HG02852 (cell line): ENCODE data around the gene SLC66A2.
"Not testable (repeated sequence)": the region's sequence is repeated elsewhere in the genome, so short reads cannot be mapped to it uniquely, and the experiment has no call there.

ENCODE experiments used
- ATAC-seq: cut with Tn5 transposase; IDR thresholded peaks from one replicate; pipeline ENCODE4 v1.9.1; 2021; ENCODE audit warnings: mild to moderate bottlenecking, moderate library complexity; ENCODE audit not compliant: unreplicated experiment

The SLC66A2 gene

DNA sequence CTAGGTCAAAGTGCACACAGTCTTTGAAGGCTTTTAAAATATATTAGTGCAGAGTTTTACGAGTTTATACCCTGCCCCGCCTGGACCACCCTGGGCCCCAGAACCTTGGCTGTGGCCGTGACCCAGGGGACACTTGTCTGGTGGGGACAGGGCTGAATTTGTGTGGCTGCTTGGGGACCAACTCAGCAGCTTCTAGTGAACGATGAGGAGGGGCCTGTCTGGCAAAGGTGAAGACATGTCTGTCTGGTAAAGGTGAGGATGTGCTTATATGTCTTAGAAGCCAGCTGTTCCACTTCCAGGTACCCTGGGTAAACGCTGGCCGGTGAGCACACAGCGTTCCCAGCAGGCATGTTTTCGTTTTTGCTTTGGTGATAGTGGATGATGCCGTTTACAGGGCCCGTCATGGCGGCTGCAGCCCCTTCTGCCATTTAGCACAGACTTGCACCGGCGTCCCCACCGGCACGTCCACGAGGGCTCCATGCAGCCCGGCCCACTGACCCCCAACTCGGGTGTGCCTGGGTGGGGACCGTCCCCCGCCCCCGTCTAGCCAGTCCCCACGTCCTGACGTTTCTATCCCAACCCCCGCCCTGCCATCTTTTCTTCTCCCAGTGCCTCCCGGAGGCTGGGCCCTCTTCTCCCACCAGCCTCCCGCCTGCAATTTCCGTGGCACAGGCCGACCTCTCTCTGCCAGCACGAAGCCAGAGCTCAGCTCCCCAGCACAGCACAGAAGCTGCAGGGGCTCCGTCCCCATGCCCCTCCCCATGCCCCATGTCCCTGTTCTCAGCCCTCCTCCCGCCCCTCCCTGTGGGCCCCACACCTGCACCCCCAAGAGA, 67.8 kb downstream of the SLC66A2 start:
- ATAC-seq: no peak

DNA sequence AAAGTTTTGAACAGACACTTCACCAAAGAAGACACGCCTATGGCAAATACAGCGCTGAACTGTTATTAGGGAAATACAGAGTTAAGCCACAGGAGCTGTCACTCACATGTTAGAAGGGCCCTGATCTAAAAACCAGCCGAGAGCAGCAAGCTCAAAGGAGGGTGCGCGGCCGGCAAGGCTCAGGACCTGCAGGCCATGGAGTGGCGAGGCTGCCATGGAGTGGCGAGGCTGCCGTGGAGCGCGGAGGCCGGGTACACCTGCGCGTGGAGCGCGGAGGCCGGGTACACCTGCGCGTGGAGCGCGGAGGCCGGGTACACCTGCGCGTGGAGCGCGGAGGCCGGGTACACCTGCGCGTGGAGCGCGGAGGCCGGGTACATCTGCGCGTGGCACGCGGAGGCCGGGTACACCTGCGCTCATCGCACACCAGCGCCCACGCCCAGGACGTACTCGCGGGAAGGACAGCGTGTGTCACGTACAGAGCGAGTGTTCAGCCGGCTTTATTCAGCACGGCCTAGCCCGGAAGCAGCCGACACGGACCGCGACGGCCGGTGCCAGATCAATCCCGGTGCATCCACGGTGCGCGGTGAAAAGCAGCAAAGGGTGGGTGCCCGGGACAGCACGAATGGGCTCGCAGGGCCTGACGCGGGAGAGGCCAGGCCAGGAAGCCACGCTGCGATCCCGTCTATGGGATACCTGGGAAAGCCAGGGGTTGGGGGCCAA, 68.8 kb downstream of the SLC66A2 start:
- ATAC-seq: no peak

DNA sequence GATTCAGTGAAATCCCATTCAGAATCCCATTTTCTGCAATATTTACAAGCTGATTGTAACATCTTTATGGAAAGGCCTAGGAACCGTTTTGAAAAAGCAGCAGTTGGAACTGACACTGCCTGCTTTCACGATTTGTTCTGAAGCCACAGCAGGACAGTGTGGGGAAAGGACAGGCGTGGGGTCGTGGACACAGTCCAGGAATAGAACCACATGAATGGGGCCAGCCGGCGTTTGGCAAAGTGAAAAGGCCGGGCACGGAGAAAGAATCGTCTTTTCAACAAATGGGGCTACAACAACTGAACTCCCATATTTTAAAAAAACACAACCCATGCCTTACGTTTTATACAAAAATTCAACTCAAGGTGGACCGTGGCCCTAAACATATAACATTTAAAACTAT, 69.8 kb downstream of the SLC66A2 start:
- ATAC-seq: no peak

DNA sequence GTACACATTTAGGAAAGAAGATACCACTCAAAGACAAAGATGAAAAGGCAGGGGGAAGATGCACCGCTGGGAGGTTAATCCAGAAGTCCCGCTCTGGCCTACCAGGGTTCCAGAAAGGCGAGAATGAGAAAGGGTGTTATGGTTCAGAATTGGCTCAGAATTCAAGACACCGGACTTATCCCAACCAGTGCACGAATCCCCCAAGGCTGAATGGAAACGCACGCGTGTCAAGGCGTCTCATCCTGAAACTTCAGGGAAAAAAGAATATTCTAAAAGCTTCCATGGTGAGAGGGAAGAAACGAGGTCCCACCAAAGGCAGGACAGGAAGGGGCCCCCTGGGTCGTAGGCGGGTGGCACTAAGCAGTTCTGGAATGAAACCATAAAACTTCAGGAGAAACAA, 71.9 kb downstream of the SLC66A2 start:
- no peak for ATAC-seq

DNA sequence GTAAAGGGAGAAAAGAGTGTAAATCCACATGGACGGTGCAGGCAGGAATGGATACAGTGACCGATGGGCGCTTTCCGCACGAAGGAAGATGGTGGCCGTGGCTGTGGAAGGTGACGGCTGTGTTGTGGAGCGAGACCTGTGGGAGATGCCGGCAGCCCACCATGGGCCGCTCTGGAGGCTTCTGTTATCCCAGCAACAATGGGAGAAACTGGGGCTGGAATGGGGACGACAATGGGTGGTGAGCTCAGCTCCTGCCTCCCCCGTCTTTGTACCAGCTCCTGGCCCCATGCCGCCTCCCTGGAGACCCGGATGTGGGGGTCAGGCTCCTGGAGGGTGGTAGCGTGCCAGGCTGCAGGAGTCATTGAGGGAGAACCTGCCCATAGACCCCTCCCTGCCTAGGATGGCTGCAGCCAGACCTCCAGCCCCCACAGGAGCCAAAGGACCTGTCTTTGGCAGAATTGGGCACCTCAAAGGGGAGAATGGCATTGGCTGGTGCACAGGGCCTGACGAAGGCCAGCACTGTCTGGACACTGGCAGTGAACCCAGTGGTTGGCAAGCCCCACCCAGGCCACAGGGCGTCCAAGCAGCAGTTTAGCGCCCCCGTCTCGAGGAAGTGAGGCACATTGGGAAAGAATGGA, 72.6 kb downstream of the SLC66A2 start:
- no peak for ATAC-seq

DNA sequence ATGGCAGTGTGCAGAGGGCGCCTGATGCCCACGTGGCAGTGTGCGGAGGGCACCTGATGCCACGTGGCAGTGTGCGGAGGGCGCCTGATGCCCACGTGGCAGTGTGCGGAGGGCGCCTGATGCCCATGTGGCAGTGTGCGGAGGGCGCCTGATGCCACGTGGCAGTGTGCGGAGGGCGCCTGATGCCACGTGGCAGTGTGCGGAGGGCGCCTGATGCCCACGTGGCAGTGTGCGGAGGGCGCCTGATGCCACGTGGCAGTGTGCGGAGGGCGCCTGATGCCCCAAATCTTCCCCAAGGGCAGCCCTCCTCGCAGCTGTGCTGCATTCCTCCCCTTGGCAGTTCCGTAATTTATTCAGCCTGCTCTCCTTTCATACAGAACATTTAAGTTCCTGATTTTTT, 73.2 kb downstream of the SLC66A2 start:
- ATAC-seq: not testable (repeated sequence)

DNA sequence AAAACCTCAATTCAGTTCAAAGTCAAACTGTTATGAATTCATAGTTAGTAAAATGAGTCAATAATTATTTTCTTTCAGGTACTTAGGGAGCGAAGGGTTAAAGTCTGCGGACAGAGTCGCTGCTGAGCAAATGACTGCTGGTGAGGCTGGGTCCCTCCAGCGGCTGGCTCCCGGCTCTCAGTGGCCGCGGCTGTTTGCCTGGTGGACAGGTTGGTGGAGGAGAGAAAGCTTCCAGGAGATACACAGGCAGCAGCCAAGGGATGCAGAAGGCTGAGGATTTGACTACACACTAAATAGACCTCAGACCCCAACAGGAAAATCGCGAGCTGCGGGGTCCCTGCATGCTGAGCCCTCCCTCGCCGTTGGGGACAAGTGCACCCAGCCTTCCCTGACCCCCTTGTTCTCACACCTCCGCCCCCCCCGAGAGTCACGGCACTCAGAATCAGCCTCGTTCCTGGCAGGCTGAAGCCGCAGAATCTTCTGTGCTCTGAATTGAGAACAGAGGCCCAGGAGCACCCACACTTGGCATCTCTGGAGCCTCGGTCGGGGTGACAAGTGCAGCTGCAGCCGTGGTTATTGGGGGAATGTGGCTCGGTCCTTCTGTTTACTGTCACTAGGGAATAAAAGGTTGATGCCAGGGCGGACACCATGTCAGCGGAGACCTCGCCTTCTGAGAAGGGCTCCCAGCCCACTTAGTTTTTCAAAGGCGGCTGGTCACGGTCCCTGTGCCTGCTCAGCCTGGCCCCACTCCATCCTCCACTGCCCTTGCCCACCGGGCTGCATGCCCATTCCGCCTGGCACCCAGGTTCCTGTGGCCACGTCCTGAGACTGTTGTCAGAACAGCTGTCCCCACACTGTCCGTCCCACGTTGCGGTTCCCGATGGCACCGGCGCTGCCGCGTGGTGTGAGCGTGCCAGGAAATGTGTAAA, 74.0 kb downstream of the SLC66A2 start:
- no peak for ATAC-seq

DNA sequence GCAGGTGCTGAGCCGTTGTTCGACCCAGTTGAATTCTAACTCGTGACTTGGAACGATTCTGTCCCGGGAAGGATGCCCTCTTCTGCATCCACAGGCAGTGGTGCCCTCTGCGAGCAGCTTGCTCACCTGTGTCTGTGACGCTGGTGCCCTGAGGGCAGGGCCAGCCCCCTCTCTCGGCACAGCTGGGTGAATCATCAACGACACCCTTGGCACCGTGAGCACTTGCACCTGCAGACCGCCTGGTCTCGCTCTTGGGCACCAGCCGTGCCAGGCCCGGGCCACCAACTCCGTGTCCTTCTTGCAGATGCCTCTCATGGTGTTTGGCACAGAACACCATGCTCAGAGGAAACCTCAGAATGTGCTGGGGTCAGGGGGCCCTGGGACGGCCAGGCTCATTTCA, 75.0 kb downstream of the SLC66A2 start:
- ATAC-seq: no peak

DNA sequence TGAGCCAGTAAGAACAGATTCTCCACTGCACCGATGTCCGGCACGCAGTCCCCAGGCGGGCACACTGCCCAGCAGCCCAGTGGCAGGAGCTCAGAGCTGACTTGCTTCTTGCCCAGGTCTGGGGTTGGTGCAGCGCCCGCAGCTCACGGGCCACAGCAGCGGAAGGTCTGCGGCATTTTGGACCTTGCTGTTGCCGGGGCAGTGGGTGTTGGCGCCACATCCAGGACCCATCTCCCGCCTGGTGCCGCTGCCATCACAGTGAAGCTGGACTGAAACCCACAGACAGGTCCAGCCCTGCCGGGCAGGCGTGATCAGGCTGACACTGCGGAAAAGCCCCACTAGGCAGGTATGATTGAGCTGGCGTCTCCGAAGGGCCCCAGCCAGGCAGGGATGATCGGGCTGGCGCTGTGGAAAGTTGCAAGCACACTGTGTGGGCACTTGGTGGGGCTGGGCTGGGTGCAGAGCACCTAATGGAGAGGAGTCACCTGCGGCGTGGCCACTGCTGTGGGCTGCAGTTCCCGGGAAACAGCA, 75.5 kb downstream of the SLC66A2 start:
- no peak for ATAC-seq

DNA sequence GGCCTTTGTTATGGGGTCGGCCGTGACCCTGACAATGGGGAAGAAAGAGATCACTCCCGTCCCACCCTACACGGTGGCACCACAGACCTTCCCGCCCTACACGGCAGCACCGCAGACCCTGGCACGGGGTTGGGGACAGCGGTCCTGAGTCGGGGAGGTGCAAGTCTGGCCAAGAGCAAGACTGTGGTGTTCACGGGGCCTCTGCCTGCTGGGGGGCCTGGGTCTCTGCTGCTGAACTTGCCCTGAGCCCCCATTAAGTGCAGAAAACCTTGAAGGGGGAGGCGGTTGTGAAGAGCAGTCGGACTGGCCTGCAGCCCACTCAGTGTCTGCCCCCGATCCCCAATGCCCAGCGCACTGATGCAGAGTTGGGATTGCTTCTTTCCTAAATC, 75.9 kb downstream of the SLC66A2 start:
- no peak for ATAC-seq

DNA sequence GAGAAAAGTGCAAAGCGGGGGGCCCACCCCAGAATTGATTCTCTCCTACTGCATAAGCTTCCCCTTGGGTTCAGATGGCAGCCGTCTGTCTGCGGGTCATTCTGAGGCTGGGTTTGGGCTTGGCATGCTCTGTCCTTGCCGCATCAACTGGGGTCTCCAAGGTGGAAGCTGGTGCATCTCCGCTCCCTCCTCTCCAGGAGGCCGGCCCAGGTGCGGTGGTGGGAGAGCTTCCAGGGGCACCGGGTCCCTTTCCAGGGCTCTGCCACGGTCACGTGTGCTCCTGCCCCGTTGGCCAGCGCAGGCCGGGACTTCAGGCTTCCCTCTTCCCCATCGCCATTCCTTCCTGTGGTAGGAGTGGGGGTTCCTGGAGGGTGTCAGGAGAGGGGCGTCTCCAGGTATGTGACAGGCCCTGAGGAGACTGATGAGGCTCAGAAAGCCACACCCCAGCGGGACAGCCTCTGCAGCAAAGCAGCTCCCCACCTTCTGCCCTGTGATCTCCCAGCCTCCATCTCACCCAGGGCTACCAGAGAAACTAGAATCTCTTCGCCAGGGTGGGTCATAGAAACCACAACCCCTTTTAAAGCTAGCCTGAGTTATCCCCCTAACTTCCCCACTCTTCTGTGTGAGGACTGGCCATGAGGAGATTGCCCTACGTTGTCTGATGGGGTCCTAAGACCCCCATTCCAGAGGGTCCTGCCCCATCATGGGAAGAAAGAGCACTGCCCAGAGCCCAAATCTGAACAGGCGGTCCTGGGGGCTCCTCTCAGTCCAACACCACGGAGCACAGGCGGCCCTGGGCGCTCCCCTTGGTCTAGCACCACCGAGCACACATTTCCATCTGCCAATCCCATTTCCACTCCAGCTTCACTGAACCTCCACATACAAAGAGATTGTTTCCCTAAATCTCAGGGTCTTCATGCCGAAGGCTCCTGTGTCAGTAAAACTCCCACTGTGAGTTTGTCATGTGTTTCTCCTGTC, 76.6 kb downstream of the SLC66A2 start:
- no peak for ATAC-seq

DNA sequence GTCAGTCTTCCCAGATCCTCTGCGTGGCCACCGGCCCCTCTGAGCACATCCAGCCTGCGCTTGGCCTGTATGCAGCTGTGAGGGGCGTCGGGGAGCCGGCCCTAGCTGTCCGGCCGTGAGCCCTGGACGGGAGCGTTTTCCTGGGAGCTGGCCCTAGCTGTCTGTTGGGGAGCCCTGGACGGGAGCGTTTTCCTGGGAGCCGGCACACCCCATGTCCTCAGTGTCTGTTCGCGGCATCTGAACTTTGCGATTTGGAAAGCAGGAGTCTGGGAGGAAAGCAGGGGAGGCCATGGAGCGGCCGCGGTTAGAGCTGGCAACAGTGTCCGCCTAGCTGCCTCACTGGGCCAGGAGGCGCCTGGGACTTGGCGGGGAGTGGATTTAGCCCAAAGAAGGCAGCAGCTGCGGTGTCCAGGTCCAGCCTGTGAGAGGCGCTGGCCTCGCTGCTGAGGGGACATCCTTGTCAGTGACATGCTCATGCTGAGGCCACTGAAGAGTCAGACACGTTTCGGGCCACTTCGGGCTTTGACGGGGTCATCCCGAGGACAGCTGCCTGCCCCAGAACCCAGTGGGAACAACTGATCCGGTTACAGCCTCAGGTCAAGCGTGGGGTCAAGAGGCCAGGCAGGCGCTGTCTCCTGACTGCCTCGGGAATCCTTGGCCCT, 77.9 kb downstream of the SLC66A2 start:
- ATAC-seq: no peak

DNA sequence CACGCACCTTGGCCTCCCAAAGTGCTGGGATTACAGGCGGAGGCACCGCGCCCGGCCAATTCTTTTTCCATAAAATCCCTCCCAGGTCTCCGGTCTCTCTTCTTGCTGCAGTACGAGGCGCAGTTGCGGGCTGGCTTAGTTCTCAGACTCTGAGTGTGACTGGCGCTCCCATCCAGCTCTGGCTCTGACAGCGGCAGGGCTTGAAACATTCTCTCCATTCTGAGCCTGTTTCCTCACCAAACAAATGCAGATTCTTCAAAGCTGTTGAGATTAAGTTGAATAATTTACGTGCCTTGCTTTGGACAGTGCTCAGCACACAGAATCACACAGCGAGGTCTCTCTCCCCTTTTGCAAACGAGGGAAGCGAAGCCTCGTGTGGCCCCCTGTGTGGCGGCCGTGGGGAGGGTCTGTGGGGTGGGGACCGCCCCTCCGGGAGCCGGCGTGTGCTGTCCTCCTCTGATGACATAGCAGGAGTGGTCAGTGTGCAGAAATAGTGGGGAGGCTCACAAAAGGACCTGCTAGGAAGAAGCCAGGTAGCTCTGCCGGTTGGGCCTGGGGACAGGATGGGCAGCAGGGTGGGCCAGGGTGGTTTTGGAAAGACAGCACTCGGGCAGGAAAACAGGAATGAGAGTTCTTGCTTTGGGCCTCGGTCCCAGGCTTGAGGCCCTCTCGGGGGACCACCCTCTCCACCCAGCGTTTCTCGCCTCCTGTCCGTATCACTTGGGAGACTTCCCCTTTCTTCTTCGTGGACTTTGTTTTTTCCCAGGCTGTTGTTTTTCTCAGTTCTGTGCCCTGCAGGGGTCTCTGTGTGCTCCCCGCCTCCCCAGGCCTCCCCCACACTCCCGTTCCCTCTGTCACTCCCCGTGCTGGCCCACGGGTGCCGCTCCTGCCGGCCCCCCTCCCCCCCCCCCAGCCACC, 78.7 kb downstream of the SLC66A2 start:
- no peak for ATAC-seq

DNA sequence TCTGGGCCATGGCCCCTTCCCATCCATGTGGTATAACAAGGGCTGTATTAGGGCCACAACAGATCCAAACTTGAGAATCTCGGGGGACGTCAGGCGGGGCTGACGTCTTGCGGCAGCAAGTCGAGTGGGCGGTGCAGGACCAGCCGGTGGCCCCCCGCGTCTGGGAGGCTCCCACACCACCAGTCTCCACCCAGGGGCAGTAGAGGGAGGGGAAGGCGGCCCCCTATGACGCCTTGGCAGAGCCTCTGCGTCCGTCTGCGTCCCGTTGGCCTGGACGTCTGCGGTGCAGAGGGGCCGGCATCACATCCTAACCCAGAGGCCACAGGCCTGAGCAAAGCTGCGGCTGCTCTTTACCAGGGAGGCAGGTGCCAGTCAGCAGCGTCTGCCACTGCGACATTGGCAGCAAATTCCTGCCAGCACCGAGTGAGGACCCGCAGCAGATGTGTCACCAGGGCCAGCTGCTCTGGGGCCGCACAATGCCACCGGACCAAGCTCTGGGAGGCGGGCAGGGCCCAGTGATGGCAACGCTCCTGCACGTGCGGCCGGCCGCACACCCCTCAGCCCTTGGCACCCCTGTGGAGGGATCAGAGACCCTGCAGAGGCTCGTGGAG, 79.9 kb downstream of the SLC66A2 start:
- ATAC-seq: no peak

DNA sequence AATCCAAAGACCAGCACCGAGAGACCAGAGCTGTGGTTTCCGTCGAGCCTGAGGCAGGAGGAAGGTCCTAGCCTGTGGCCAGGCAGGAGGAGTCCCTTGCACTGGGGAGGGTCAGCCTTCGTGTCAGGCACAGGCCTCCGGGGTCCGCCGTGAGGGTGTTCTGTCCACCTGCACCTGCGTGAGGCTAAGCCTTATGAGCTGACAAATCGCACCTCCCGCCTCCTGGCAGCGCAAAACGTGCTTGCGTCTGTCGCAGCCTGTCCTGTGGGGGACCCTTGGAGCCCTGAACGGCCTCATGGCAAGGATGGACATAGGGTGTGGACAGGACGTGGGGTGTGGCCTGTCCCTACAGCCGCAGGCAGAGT, 80.4 kb downstream of the SLC66A2 start:
- no peak for ATAC-seq

DNA sequence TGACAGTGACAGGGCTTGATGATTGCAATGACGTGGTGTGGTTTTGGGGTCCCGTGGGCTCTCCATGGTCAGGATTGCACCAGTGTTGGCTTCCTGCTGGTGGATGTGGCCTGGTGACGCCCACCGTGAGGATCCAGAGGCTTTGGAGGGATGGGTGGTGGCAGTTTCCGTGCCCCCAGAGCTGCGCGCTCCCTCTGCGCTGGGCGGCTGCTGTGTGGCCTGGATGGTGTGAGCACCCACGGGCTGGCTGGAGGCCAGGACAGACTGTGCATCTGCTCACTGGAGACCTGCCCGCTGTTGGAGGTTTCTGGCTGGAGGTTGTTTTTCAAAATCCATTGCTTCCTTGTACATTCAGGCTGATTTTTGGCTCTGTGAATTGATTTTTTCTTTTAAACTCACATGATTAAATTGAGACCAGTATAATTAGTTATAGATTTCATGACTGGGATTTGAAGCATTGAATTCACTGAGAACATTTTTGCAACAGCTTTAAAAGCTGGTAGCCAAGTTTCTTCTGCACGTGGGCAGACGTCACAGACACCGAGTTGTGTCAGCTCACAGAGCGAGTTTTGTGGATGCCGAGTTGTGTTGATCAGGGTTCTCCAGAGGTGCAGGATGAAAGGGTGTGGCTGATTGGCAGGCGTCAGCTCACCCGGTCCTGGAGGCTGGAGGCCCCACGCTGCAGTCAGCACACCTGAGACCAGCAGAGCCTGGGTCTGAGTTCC, 81.0 kb downstream of the SLC66A2 start:
- no peak for ATAC-seq
